Measurements from ENCODE around the gene OXNAD1.

The OXNAD1 gene

DNA sequence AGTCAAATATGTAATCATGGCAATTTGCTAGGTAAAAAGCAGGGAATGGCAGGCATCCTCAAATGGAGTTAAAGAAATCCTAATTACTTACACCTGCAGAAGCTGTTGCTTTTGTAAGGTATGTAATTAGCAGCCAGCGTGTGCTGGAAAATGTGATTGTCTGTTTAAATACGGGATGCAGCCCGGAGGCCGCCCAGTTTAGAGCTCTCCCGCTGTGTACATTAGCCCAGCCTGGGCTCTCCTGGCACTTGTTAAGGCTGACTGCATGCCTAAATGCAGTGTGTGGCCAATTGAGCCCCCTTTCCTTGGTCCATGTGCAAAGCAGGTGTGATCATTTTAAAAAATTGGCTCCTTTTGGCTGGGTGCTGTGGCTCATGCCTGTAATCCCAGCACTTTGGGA, 9.3 kb upstream of the OXNAD1 start:
- Histone ChIP-seq H3K36me3 (ENCODE audit: control insufficient read depth, insufficient read depth, low read length) (no peaks in the 10 kb centered on the region), H3K9me3 (ENCODE audit: control insufficient read depth, low read length) (no peaks in the 10 kb centered on the region), H3K4me2 (ENCODE audit: low read length) (no peak overlapping the region), H3K4me1 (no peaks in the 10 kb centered on the region), H3K9ac (no peak overlapping the region), H2AFZ (no peak overlapping the region), H3K79me2 (no peaks in the 10 kb centered on the region), H3K4me3 (ENCODE audit: low read depth, low read length) (no peak overlapping the region), H3K27ac (no peak overlapping the region), H3K27me3 (ENCODE audit: control insufficient read depth, insufficient read depth, low read length) (no peaks in the 10 kb centered on the region)
- TF ChIP-seq, protein P1, sequence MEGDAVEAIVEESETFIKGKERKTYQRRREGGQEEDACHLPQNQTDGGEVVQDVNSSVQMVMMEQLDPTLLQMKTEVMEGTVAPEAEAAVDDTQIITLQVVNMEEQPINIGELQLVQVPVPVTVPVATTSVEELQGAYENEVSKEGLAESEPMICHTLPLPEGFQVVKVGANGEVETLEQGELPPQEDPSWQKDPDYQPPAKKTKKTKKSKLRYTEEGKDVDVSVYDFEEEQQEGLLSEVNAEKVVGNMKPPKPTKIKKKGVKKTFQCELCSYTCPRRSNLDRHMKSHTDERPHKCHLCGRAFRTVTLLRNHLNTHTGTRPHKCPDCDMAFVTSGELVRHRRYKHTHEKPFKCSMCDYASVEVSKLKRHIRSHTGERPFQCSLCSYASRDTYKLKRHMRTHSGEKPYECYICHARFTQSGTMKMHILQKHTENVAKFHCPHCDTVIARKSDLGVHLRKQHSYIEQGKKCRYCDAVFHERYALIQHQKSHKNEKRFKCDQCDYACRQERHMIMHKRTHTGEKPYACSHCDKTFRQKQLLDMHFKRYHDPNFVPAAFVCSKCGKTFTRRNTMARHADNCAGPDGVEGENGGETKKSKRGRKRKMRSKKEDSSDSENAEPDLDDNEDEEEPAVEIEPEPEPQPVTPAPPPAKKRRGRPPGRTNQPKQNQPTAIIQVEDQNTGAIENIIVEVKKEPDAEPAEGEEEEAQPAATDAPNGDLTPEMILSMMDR (IDR thresholded peaks at IDR 0.05), result no peak

DNA sequence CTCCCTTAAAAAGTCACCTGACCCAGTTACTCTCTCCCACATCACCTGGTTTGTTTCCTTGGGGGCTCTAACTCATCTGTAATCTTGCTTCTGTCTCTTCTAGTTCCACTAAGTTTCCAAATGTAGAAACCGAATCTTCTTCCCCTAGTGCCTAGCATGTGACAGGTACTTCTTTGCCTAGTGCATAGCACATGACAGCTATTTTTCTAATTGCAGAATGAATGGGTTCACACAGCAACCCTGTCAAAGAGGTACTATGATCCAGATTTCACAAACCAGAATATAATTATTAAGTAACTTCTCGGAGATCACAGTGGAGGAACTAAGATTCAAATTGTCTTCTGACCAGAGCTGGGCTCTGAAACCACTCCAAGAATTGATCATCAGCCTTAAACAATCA, 7.7 kb upstream of the OXNAD1 start:
- no peak overlapping the region for H2AFZ ChIP-seq
- no peak overlapping the region for H3K4me2 ChIP-seq (ENCODE audit: low read length)
- H3K36me3 ChIP-seq (ENCODE audit: control insufficient read depth, insufficient read depth, low read length), result no peaks in the 10 kb centered on the region
- H3K27me3 ChIP-seq (ENCODE audit: control insufficient read depth, insufficient read depth, low read length), result no peaks in the 10 kb centered on the region
- TF ChIP-seq, protein P1 (IDR thresholded peaks at IDR 0.05), result no peak
- no peak overlapping the region for H3K9ac ChIP-seq
- H3K4me3 ChIP-seq (ENCODE audit: low read depth, low read length), result no peak overlapping the region
- no peaks in the 10 kb centered on the region for H3K4me1 ChIP-seq
- no peak overlapping the region for H3K27ac ChIP-seq
- no peaks in the 10 kb centered on the region for H3K9me3 ChIP-seq (ENCODE audit: control insufficient read depth, low read length)
- H3K79me2 ChIP-seq, result no peaks in the 10 kb centered on the region

DNA sequence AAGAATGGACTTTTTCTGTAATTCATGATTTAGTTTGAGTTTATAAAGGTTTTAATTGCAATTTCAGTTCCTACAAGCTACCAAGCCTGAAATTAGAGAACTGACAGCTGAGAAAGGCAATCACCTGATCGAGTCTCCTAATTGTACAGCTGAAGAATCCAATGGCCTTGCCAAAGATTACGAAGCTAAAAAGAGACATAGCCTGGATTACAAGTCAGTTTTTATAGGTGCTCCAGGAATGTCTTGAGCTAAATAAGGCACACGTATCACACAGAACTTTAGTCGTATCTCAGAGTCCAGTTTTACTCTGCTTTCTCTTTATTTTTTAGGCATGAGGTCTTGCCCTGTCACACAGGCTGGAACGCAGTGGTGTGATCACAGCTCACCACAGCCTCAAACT, 6.8 kb upstream of the OXNAD1 start:
- H3K79me2 ChIP-seq, result no peaks in the 10 kb centered on the region
- H3K4me1 ChIP-seq, result no peaks in the 10 kb centered on the region

DNA sequence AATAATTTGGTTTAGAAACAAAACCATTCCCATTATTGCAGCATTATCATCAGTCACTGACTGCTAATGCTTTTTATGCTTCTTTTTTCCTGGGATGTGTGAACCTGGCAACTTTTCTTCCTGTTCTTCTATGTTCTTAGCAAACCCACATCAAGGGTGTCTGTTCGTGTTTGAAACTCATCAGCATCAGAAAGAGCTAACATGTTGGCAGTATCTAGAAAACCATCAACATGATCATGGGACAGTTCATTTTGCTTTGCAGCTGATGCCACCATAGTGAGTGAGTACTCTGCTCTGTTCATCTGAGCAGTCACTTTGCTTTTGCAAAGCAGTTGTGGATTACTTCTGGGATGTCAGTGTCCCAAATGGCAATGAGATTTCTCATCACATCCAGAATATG, 6.1 kb upstream of the OXNAD1 start:
- Histone ChIP-seq H3K79me2 (no peaks in the 10 kb centered on the region), H3K9me3 (ENCODE audit: control insufficient read depth, low read length) (no peaks in the 10 kb centered on the region), H3K9ac (no peak overlapping the region), H3K4me2 (ENCODE audit: low read length) (no peak overlapping the region), H3K4me1 (no peaks in the 10 kb centered on the region), H3K27ac (no peak overlapping the region), H3K36me3 (ENCODE audit: control insufficient read depth, insufficient read depth, low read length) (no peaks in the 10 kb centered on the region), H2AFZ (no peak overlapping the region), H3K27me3 (ENCODE audit: control insufficient read depth, insufficient read depth, low read length) (no peaks in the 10 kb centered on the region), H3K4me3 (ENCODE audit: low read depth, low read length) (no peak overlapping the region)
- TF ChIP-seq, protein P1 (IDR thresholded peaks at IDR 0.05), result no peak

More for the DNA sequence above, 6.8 kb upstream of the OXNAD1 start:
- Histone ChIP-seq H2AFZ (no peak overlapping the region), H3K4me2 (ENCODE audit: low read length) (no peak overlapping the region), H3K9ac (no peak overlapping the region), H3K9me3 (ENCODE audit: control insufficient read depth, low read length) (no peaks in the 10 kb centered on the region), H3K27ac (no peak overlapping the region), H3K4me3 (ENCODE audit: low read depth, low read length) (no peak overlapping the region), H3K27me3 (ENCODE audit: control insufficient read depth, insufficient read depth, low read length) (no peaks in the 10 kb centered on the region), H3K36me3 (ENCODE audit: control insufficient read depth, insufficient read depth, low read length) (no peaks in the 10 kb centered on the region)
- TF ChIP-seq, protein P1 (IDR thresholded peaks at IDR 0.05), result no peak

DNA sequence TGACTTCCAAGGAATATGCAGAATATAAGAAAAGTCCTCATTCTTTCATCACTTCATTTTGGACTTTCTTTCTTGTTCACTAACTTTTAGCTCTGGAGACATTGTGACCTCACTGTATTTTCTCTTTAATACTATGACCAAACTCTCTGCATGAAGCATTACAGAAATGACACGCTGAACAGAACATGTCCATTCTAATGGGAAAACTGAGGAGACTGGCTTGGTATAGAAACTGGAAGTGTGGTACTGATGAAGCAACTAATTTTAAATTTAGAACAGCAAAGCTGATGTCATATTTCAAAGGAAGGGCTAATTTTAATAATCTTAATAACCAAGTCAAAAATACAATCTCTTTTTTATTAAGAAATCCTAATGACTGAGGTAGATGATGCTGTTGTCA, 5.0 kb upstream of the OXNAD1 start:
- Histone ChIP-seq H3K36me3 (ENCODE audit: control insufficient read depth, insufficient read depth, low read length) (no peaks in the 10 kb centered on the region), H3K9ac (no peak overlapping the region)

More for the DNA sequence above, 5.0 kb upstream of the OXNAD1 start:
- H3K27ac ChIP-seq, result no peak overlapping the region
- no peaks in the 10 kb centered on the region for H3K4me1 ChIP-seq
- TF ChIP-seq, protein P1 (IDR thresholded peaks at IDR 0.05), result no peak
- no peak overlapping the region for H3K4me3 ChIP-seq (ENCODE audit: low read depth, low read length)
- H3K27me3 ChIP-seq (ENCODE audit: control insufficient read depth, insufficient read depth, low read length), result no peaks in the 10 kb centered on the region
- no peak overlapping the region for H3K4me2 ChIP-seq (ENCODE audit: low read length)
- no peaks in the 10 kb centered on the region for H3K9me3 ChIP-seq (ENCODE audit: control insufficient read depth, low read length)
- H2AFZ ChIP-seq, result no peak overlapping the region
- peaks cover 6% of the 10 kb centered on the region for H3K79me2 ChIP-seq
